Cerebellar nuclear complex (tissue), 1 donor: ENCODE data around the gene NXPE1.

Source experiments
- DNase-seq, 2 experiments: peaks; one replicate each; lab custom pipeline; 2025; lab: John Stamatoyannopoulos, UW

NXPE1 gene

GRCh38 chr11:114562166-114562916 is 2.7 kb upstream of the NXPE1 start:
- no peak for DNase-seq

GRCh38 chr11:114556135-114556534 is 3.5 kb downstream of the NXPE1 start:
- DNase-seq, result no peak

GRCh38 chr11:114553642-114554041 is 6.0 kb downstream of the NXPE1 start:
- DNase-seq, result no peak

- no peak for DNase-seq
Observed at GRCh38 chr11:114551060-114551459, 8.6 kb downstream of the NXPE1 start.

- no peak for DNase-seq
Observed at GRCh38 chr11:114525682-114526081, 34.0 kb downstream of the NXPE1 start.

GRCh38 chr11:114524122-114524521 is 35.6 kb downstream of the NXPE1 start:
- DNase-seq, result no peak

- no peak for DNase-seq
Observed at GRCh38 chr11:114522818-114523217, 36.9 kb downstream of the NXPE1 start.

GRCh38 chr11:114511538-114511937 is 48.1 kb downstream of the NXPE1 start:
- DNase-seq, result no peak

- no peak for DNase-seq
Observed at GRCh38 chr11:114511079-114511478, 48.6 kb downstream of the NXPE1 start.

GRCh38 chr11:114501901-114502300 is 57.8 kb downstream of the NXPE1 start:
- no peak for DNase-seq

- DNase-seq, result no peak
Observed at GRCh38 chr11:114499756-114500155, 59.9 kb downstream of the NXPE1 start.

GRCh38 chr11:114496915-114497314 is 62.8 kb downstream of the NXPE1 start:
- DNase-seq, result no peak

- DNase-seq, result no peak
Observed at GRCh38 chr11:114483929-114484328, 75.8 kb downstream of the NXPE1 start.

- DNase-seq, result no peak
Observed at GRCh38 chr11:114482114-114482513, 77.6 kb downstream of the NXPE1 start.

GRCh38 chr11:114479331-114479730 is 80.3 kb downstream of the NXPE1 start:
- no peak for DNase-seq

GRCh38 chr11:114478768-114479167 is 80.9 kb downstream of the NXPE1 start:
- DNase-seq, result no peak

GRCh38 chr11:114478001-114478410 is 81.7 kb downstream of the NXPE1 start:
- DNase-seq, result no peak

- DNase-seq, result no peak
Observed at GRCh38 chr11:114472661-114473060, 87.0 kb downstream of the NXPE1 start.
